Activated B cell treated with CpG ODN at 0.5 μM for 24 hours (primary cell): ENCODE data around the gene CPHXL. TPM values are rescaled to one million over a fixed set of nuclear protein-coding genes. Genes with fewer than 3 reads are reported as not detected.

Experiments used
- ATAC-seq: fragments of 200-7000 bp; cut with Tn5 transposase; one replicate; pipeline ENCODE4 v1.10.0; 2021; ENCODE audit warnings: low read depth, mild to moderate bottlenecking, moderate library complexity
- CTCF ChIA-PET: fragments of 350-600 bp; sonication (Branson Sonifier 250); formaldehyde crosslinking; loops from one replicate; lab custom pipeline; 2021; ENCODE audit warnings: antibody characterized with exemption; lab: Charles Lee
- POLR2A ChIA-PET: fragments of 350-600 bp; sonication (Branson Sonifier 250); formaldehyde crosslinking; loops from one replicate; lab custom pipeline; 2021; ENCODE audit warnings: antibody characterized with exemption; lab: Charles Lee
- DNase-seq: peaks from one replicate; pipeline ENCODE4 v3.0.0; 2022
- H3K27ac Mint-ChIP-seq: one replicate; pipeline ENCODE4 v1.8.0; 2020; ENCODE audit warnings: mixed read lengths
- H3K27me3 Mint-ChIP-seq: one replicate; pipeline ENCODE4 v1.8.0; 2021; ENCODE audit warnings: mixed read lengths
- H3K36me3 Mint-ChIP-seq: one replicate; pipeline ENCODE4 v1.8.0; 2021; ENCODE audit warnings: low read depth, mixed read lengths
- H3K4me1 Mint-ChIP-seq: one replicate; pipeline ENCODE4 v1.8.0; 2021; ENCODE audit warnings: mixed read lengths
- H3K4me3 Mint-ChIP-seq: one replicate; pipeline ENCODE4 v1.8.0; 2020; ENCODE audit warnings: mild to moderate bottlenecking, mixed read lengths
- H3K9me3 Mint-ChIP-seq: one replicate; pipeline ENCODE4 v1.8.0; 2020; ENCODE audit warnings: mixed read lengths
- intact Hi-C: fragments of 100-400 bp; cut with micrococcal nuclease; formaldehyde crosslinking; loops from one replicate; pipeline ENCODE4 v1.15.1; 2024
- total RNA-seq: library from RNA; stranded (reverse); gene quantifications from 2 replicates; pipeline ENCODE4 v1.2.3, GENCODE V29; 2022
- TF ChIP-seq, protein P1 (sequence below): fragments of 200-600 bp; IDR thresholded peaks from one replicate; pipeline ENCODE4 v1.8.0; 2022; ENCODE audit warnings: antibody characterized with exemption, mild to moderate bottlenecking

Gene CPHXL
- total RNA-seq, 1 donor from 2014 or later: not detected

- H3K36me3 Mint-ChIP-seq: no peaks in the 10 kb centered on the region
- POLR2A ChIA-PET: interaction anchor here (0.6 kb wide), 1 partner anchor 303 kb away, joined by 4 read pairs; no protein-coding TSS in a partner anchor
- DNase-seq: no peak
- no peak overlapping the region for H3K27ac Mint-ChIP-seq
- CTCF ChIA-PET: no interaction called here
- ATAC-seq: no peak
- H3K27me3 Mint-ChIP-seq: peaks cover 2% of the 10 kb centered on the region
- peaks cover 17% of the 10 kb centered on the region for H3K9me3 Mint-ChIP-seq
- intact Hi-C loops: no loop called here
- no peak overlapping the region for H3K4me3 Mint-ChIP-seq
- TF ChIP-seq, protein P1, sequence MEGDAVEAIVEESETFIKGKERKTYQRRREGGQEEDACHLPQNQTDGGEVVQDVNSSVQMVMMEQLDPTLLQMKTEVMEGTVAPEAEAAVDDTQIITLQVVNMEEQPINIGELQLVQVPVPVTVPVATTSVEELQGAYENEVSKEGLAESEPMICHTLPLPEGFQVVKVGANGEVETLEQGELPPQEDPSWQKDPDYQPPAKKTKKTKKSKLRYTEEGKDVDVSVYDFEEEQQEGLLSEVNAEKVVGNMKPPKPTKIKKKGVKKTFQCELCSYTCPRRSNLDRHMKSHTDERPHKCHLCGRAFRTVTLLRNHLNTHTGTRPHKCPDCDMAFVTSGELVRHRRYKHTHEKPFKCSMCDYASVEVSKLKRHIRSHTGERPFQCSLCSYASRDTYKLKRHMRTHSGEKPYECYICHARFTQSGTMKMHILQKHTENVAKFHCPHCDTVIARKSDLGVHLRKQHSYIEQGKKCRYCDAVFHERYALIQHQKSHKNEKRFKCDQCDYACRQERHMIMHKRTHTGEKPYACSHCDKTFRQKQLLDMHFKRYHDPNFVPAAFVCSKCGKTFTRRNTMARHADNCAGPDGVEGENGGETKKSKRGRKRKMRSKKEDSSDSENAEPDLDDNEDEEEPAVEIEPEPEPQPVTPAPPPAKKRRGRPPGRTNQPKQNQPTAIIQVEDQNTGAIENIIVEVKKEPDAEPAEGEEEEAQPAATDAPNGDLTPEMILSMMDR: no peak
- H3K4me1 Mint-ChIP-seq: no peaks in the 10 kb centered on the region
Observed at GRCh38 chr16:75710344-75710743, 15.9 kb downstream of the CPHXL start.

GRCh38 chr16:75703306-75703705, 23.0 kb downstream of the CPHXL start:
- Mint-ChIP-seq H3K27me3 (no peaks in the 10 kb centered on the region), H3K4me1 (no peaks in the 10 kb centered on the region), H3K9me3 (no peaks in the 10 kb centered on the region), H3K36me3 (no peaks in the 10 kb centered on the region), H3K27ac (no peak overlapping the region), H3K4me3 (no peak overlapping the region)
- TF ChIP-seq, protein P1: no peak
- CTCF ChIA-PET: no interaction called here
- POLR2A ChIA-PET: no interaction called here
- ATAC-seq (no peak), DNase-seq (no peak)
- intact Hi-C loops: no loop called here

DNA sequence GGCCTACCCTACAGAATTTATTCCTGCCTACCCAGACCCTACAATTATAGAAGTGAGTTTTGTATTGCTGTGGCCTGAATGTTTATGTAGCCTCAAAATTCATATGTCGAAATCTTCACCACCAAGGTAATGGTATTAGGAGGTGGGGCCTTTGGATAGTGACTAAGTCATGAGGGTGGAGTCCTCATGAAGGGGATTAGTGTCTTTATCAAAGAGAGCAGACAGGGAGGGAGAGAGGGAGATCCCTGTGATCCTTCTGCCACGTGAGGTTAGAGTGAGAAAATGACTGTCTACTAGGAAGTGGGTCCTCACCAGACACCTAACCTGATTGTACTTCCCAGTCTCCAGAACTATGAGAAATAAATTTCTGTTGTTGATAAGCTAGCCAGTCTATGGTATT, 24.0 kb downstream of the CPHXL start:
- H3K27me3 Mint-ChIP-seq: no peaks in the 10 kb centered on the region
- H3K36me3 Mint-ChIP-seq: no peaks in the 10 kb centered on the region
- CTCF ChIA-PET: no interaction called here
- H3K4me1 Mint-ChIP-seq: no peaks in the 10 kb centered on the region
- intact Hi-C loops: no loop called here
- no peaks in the 10 kb centered on the region for H3K9me3 Mint-ChIP-seq
- no peak overlapping the region for H3K27ac Mint-ChIP-seq
- no peak overlapping the region for H3K4me3 Mint-ChIP-seq
- no peak for ATAC-seq
- POLR2A ChIA-PET: no interaction called here
- TF ChIP-seq, protein P1: no peak
- DNase-seq: no peak

DNA sequence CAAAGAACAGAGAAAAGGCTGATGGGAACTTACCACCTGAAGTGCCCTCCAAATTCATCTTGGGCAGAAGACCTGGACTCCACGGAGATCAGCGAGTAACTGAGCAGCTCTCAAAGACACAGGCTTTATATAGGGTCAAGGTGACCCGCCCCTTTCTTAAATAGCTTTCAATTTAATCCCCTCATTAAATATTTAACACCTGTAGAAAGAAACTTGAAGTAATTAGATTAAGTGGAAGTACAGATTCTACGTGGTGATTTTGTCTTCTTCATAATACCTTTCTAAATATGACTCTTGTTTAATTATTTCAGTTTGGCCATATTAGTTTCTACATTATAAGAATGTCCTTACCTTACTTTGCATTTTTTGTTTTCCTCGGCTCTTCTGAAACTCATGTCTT, 24.9 kb downstream of the CPHXL start, which contains the start of gene DUXB:
DUXB (minus strand) TSS at position 101 of the 400 bp plus-strand sequence; CDS start at position 58, 43 bp downstream.
- no peak within 1 kb of the TSS for H3K27ac Mint-ChIP-seq

DNA sequence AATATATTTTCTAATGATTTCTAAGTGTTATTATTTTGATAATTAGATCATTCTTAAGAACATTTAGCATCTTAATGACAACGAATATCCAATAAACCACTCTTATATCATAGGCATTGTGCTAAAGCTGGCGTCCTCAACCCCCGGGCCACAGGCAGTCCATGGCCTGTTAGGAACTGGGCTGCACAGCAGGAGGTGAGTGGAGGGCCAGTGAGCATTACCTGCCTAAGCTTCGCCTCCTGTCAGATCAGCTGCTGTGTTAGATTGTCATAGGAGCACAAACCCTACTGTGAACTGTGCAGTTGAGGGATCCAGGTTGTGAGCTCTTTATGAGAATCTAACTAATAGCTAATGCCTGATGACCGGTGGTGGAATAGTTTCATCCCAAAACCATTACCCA, 28.7 kb downstream of the CPHXL start:
- TF ChIP-seq, protein P1: no peak
- no peak overlapping the region for H3K27ac Mint-ChIP-seq
- H3K36me3 Mint-ChIP-seq: no peaks in the 10 kb centered on the region
- ATAC-seq: no peak
- no peak for DNase-seq
- H3K27me3 Mint-ChIP-seq: no peaks in the 10 kb centered on the region
- ChIA-PET CTCF (no interaction called here), POLR2A (no interaction called here)
- intact Hi-C loops: no loop called here
- H3K9me3 Mint-ChIP-seq: no peaks in the 10 kb centered on the region
- no peaks in the 10 kb centered on the region for H3K4me1 Mint-ChIP-seq
- no peak overlapping the region for H3K4me3 Mint-ChIP-seq

More for the DNA sequence above, 24.9 kb downstream of the CPHXL start, which contains the start of gene DUXB:
- CTCF ChIA-PET: no interaction called here
- Mint-ChIP-seq H3K4me3 (no peak within 1 kb of the TSS), H3K27me3 (no peaks in the 10 kb centered on the region), H3K9me3 (no peaks in the 10 kb centered on the region), H3K36me3 (no peaks in the 10 kb centered on the region), H3K4me1 (no peaks in the 10 kb centered on the region)
- DNase-seq: no peak
- intact Hi-C loops: no loop called here
- TF ChIP-seq, protein P1: no peak
- POLR2A ChIA-PET: no interaction called here
- no peak for ATAC-seq
